Ishikawa (cell line): ENCODE measurements around the gene TLR5.

Experiments
- CEBPB ChIP-seq: IDR thresholded peaks from 2 replicates; pipeline ENCODE4 v1.6.1; 2012
- CREB1 ChIP-seq: IDR thresholded peaks from 2 replicates; pipeline ENCODE4 v1.6.1; 2012; ENCODE audit warnings: low read depth
- EGR1 ChIP-seq: IDR thresholded peaks from 2 replicates; pipeline ENCODE4 v1.6.1; 2012
- EP300 ChIP-seq: IDR thresholded peaks from 2 replicates; pipeline ENCODE4 v1.6.1; 2012; ENCODE audit warnings: borderline replicate concordance
- FOXM1 ChIP-seq: IDR thresholded peaks from 2 replicates; pipeline ENCODE4 v1.6.1; 2012; ENCODE audit warnings: low read depth, borderline replicate concordance
- MAX ChIP-seq: IDR thresholded peaks from 2 replicates; pipeline ENCODE4 v1.6.1; 2012
- NFIC ChIP-seq: IDR thresholded peaks from 2 replicates; pipeline ENCODE4 v1.6.1; 2012
- RAD21 ChIP-seq: IDR thresholded peaks from 2 replicates; pipeline ENCODE4 v1.6.1; 2012; ENCODE audit warnings: low read depth
- REST ChIP-seq: IDR thresholded peaks from 2 replicates; pipeline ENCODE4 v1.6.1; 2012; ENCODE audit warnings: low read depth, mild to moderate bottlenecking
- TAF1 ChIP-seq: IDR thresholded peaks from 2 replicates; pipeline ENCODE4 v1.6.1; 2012; ENCODE audit warnings: low read depth, mild to moderate bottlenecking
- TCF12 ChIP-seq: IDR thresholded peaks from 2 replicates; pipeline ENCODE4 v1.6.1; 2012; ENCODE audit warnings: low read depth
- TEAD4 ChIP-seq: IDR thresholded peaks from 2 replicates; pipeline ENCODE4 v1.6.1; 2012
- USF1 ChIP-seq: IDR thresholded peaks from 2 replicates; pipeline ENCODE4 v1.6.1; 2012
- YY1 ChIP-seq: IDR thresholded peaks from 2 replicates; pipeline ENCODE4 v1.6.1; 2012; ENCODE audit warnings: low read depth
- ZBTB7A ChIP-seq: IDR thresholded peaks from 2 replicates; pipeline ENCODE4 v1.6.1; 2012; ENCODE audit warnings: low read depth

Gene TLR5

GRCh38 chr1:223091896-223092295 lies 51.2 kb downstream of the TLR5 start:
- TF ChIP-seq TEAD4 (no peak), CEBPB (no peak), MAX (no peak), YY1 (no peak), REST (no peak), TCF12 (no peak), EGR1 (no peak), RAD21 (no peak), CREB1 (no peak), EP300 (no peak), NFIC (no peak)

- no peak for TF ChIP-seq FOXM1
- TF ChIP-seq EP300: no peak
- no peak for TF ChIP-seq CEBPB
- TF ChIP-seq USF1: no peak
- no peak for TF ChIP-seq MAX
- TF ChIP-seq NFIC: no peak
Measured at GRCh38 chr1:223089250-223089649, 53.8 kb downstream of the TLR5 start.

- TF ChIP-seq MAX (no peak), USF1 (no peak), FOXM1 (no peak), YY1 (no peak), EP300 (no peak), NFIC (no peak), EGR1 (no peak), REST (no peak), TAF1 (no peak), TCF12 (no peak), CEBPB (no peak), CREB1 (no peak), ZBTB7A (no peak), TEAD4 (no peak), RAD21 (no peak)
Measured at GRCh38 chr1:223088713-223089240, 54.3 kb downstream of the TLR5 start.

GRCh38 chr1:223087291-223088255 lies 55.5 kb downstream of the TLR5 start:
- TF ChIP-seq NFIC: no peak
- no peak for TF ChIP-seq USF1
- no peak for TF ChIP-seq TEAD4

GRCh38 chr1:223084464-223084866 lies 58.6 kb downstream of the TLR5 start:
- TF ChIP-seq CREB1 (no peak), YY1 (no peak), RAD21 (no peak), TAF1 (no peak), USF1 (no peak), MAX (no peak), NFIC (no peak), TCF12 (no peak), EP300 (no peak), REST (no peak), CEBPB (no peak), FOXM1 (no peak), ZBTB7A (no peak), TEAD4 (no peak), EGR1 (no peak)
